Measurements from ENCODE around the gene CCDC28B. TPM values are rescaled to one million over a fixed set of nuclear protein-coding genes. Genes with fewer than 3 reads are reported as not detected.

The CCDC28B gene
- total RNA-seq, 1 donor from 2014 or later = 2.7 TPM

GRCh38 chr1:32220746-32221580 lies 20.6 kb downstream of the CCDC28B start:
- peaks cover 26% of the 10 kb centered on the region for H3K4me1 ChIP-seq
- TF ChIP-seq CTCF (IDR thresholded peaks at IDR 0.05) = no peak
- peak overlapping the region; percentile 92 for H3K4me3 ChIP-seq
- no peaks in the 10 kb centered on the region for H3K27me3 ChIP-seq
- ATAC-seq (no peak), DNase-seq (no peak)
- peak overlapping the region; percentile 97 for H3K27ac ChIP-seq
- peaks cover 30% of the 10 kb centered on the region for H3K36me3 ChIP-seq
- no peaks in the 10 kb centered on the region for H3K9me3 ChIP-seq
- intact Hi-C loops (cut with DNase I) = no loop called here

- peak overlapping the region; percentile 92 for H3K4me3 ChIP-seq
- DNase-seq (no peak), ATAC-seq (no peak)
- H3K4me1 ChIP-seq = peaks cover 24% of the 10 kb centered on the region
- no peak for TF ChIP-seq CTCF (IDR thresholded peaks at IDR 0.05)
- no peaks in the 10 kb centered on the region for H3K27me3 ChIP-seq
- H3K9me3 ChIP-seq = no peaks in the 10 kb centered on the region
- peaks cover 35% of the 10 kb centered on the region for H3K36me3 ChIP-seq
- H3K27ac ChIP-seq = peak overlapping the region; percentile 97
- intact Hi-C loops (cut with DNase I) = no loop called here
Observed at GRCh38 chr1:32221581-32221979, 21.2 kb downstream of the CCDC28B start.

- Histone ChIP-seq H3K4me1 (peaks cover 24% of the 10 kb centered on the region), H3K27me3 (no peaks in the 10 kb centered on the region), H3K36me3 (peaks cover 37% of the 10 kb centered on the region), H3K9me3 (no peaks in the 10 kb centered on the region), H3K27ac (peak within 1 kb of the TSS; percentile 97), H3K4me3 (peak within 1 kb of the TSS; percentile 92)
- DNase-seq (peak; percentile 95), ATAC-seq (peak; percentile 97)
- intact Hi-C loops (cut with DNase I) = no loop called here
- TF ChIP-seq CTCF (IDR thresholded peaks at IDR 0.05) = no peak
Observed at GRCh38 chr1:32221980-32222755, 21.8 kb downstream of the CCDC28B start, which contains the start of the genes EIF3I and TMEM234. EIF3I (plus strand) TSS chr1:32222407; CDS start chr1:32222442, 35 bp downstream. TMEM234 (minus strand) TSS chr1:32222353; CDS start chr1:32222322, 31 bp downstream.

- Histone ChIP-seq H3K4me1 (peaks cover 24% of the 10 kb centered on the region), H3K27ac (peak overlapping the region; percentile 97), H3K4me3 (peak overlapping the region; percentile 92), H3K9me3 (no peaks in the 10 kb centered on the region), H3K27me3 (no peaks in the 10 kb centered on the region), H3K36me3 (peaks cover 48% of the 10 kb centered on the region)
- no peak for ATAC-seq
- intact Hi-C loops (cut with DNase I) = no loop called here
- no peak for TF ChIP-seq CTCF (IDR thresholded peaks at IDR 0.05)
- DNase-seq = no peak
Observed at GRCh38 chr1:32223683-32224082, 23.3 kb downstream of the CCDC28B start.

GRCh38 chr1:32224285-32224684 lies 23.9 kb downstream of the CCDC28B start:
- Histone ChIP-seq H3K36me3 (peaks cover 54% of the 10 kb centered on the region), H3K4me1 (peaks cover 24% of the 10 kb centered on the region), H3K27ac (no peak overlapping the region), H3K9me3 (no peaks in the 10 kb centered on the region), H3K27me3 (no peaks in the 10 kb centered on the region), H3K4me3 (no peak overlapping the region)
- TF ChIP-seq CTCF (IDR thresholded peaks at IDR 0.05) = no peak
- intact Hi-C loops (cut with DNase I) = no loop called here
- DNase-seq = no peak
- no peak for ATAC-seq

Data from upper lobe of right lung (tissue), 1 donor.